ENCODE measurements around the gene C6orf52.

C6orf52 gene

GRCh38 chr6:10655508-10656055 is 38.8 kb downstream of the C6orf52 start:
- no peak for DNase-seq (ENCODE audit: low read depth, low spot score)

DNA sequence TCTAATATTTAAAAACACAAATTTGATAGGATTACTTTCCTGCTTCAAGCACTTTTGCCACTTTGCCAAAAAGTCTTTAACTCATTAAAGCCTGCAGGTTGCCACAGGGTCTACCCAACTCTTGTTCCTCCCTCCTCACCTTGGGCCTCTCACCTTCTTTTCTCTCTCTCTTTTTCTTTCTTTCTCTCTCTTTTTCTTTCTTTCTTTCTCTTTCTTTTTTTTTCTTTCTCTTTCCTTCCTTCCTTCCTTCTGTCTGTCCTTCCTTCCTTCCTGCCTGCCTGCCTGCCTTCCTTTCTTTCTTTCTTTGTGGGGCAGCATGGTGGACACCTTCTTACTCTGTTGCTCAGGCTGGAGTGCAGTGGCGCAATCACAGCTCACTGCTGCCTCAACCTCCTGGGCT is 50.2 kb downstream of the C6orf52 start:
- DNase-seq (ENCODE audit: low read depth, low spot score), result no peak

GRCh38 chr6:10643201-10643651 is 51.2 kb downstream of the C6orf52 start:
- DNase-seq (ENCODE audit: low read depth, low spot score), result no peak

GRCh38 chr6:10641528-10641927 is 52.9 kb downstream of the C6orf52 start:
- no peak for DNase-seq (ENCODE audit: low read depth, low spot score)

DNA sequence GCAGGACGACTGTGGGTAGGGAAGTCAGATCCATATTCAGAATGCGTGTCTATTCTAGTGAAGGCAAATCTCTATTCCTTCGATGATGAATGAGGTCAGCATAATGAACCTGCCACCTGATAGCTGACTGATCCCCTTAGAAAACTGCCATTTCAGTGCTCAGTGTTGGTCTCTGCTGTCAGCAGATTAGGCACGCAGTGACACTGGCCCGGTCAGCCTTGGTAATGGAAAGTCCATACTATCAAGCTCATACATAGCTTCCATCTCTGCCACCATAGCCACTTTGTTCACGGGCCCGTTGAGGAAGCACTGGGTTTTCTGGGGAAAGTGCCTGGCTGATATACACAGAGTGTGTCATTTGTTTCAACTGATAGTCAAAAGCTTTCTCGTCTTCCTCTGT is 54.0 kb downstream of the C6orf52 start:
- DNase-seq (ENCODE audit: low read depth, low spot score), result no peak

DNA sequence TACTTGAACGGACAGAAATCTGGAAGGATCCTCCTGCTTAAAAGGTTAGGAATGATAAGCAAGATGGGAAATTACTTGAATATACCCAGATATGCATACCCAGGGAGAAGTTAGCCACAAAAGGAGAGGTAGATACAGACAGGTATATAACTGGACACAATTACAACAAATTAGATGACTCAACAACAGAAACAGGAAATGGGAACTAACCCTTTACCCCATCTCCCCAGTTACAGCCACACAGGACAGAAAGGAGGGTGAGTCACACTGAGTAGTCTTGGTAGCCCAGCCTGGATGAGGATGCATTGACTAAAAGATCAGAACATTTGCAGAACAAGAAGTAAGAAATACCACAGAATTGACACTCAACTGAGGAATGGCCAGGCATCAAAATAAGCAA is 61.2 kb downstream of the C6orf52 start:
- no peak for DNase-seq (ENCODE audit: low read depth, low spot score)

- DNase-seq (ENCODE audit: low read depth, low spot score), result no peak
Observed at GRCh38 chr6:10630178-10630577, 64.2 kb downstream of the C6orf52 start.

GRCh38 chr6:10627800-10628199 is 66.6 kb downstream of the C6orf52 start:
- no peak for DNase-seq (ENCODE audit: low read depth, low spot score)

- no peak for DNase-seq (ENCODE audit: low read depth, low spot score)
Observed at GRCh38 chr6:10626154-10626741, 68.2 kb downstream of the C6orf52 start.

GRCh38 chr6:10624836-10625235 is 69.6 kb downstream of the C6orf52 start:
- DNase-seq (ENCODE audit: low read depth, low spot score), result no peak

DNA sequence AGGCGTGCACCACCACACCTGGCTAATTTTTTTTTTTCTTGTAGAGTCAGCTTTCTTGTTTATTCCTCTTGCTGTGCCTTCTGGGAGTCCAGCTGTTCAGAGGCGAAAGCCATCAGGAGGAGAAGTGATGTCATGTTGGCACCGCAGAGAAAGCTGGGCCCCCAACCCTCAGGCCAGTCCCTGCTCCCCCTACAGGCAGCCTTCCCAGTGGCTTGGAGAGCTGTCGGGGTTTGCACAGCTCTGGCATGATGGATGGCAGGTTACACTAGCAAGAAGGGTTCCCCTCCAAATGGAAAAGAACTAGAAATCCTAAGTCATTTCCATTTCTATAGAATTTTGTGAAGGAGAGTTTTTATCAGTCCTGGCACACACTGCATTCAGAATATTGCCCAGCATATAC is 72.6 kb downstream of the C6orf52 start:
- no peak for DNase-seq (ENCODE audit: low read depth, low spot score)
